CD4-positive, alpha-beta T cell treated with Interleukin-10 for 1 hour (primary cell): ENCODE data around the gene GPNMB.

Source experiments
- DNase-seq: peaks from one replicate; pipeline ENCODE4 v3.0.0-alpha.2; 2020

The GPNMB gene

GRCh38 chr7:23276376-23276775 is 29.8 kb downstream of the GPNMB start:
- DNase-seq: no peak

GRCh38 chr7:23276947-23277346 is 30.4 kb downstream of the GPNMB start:
- DNase-seq: no peak

- peak; percentile 71 for DNase-seq
These were observed 30.9 kb downstream of the GPNMB start for GRCh38 chr7:23277359-23277989.

GRCh38 chr7:23279819-23280525 is 33.4 kb downstream of the GPNMB start:
- DNase-seq: no peak

- DNase-seq: no peak
These were observed 36.5 kb downstream of the GPNMB start for GRCh38 chr7:23283086-23283485.

GRCh38 chr7:23284871-23285270 is 38.3 kb downstream of the GPNMB start:
- DNase-seq: no peak

GRCh38 chr7:23285657-23286646 is 39.4 kb downstream of the GPNMB start:
- DNase-seq: no peak

GRCh38 chr7:23287612-23288011 is 41.0 kb downstream of the GPNMB start:
- no peak for DNase-seq

GRCh38 chr7:23290993-23291392 is 44.4 kb downstream of the GPNMB start:
- DNase-seq: no peak

GRCh38 chr7:23291957-23292560 is 45.5 kb downstream of the GPNMB start:
- DNase-seq: no peak

GRCh38 chr7:23292623-23293022 is 46.0 kb downstream of the GPNMB start:
- no peak for DNase-seq

GRCh38 chr7:23293500-23294073 is 47.0 kb downstream of the GPNMB start:
- no peak for DNase-seq

- DNase-seq: no peak
These were observed 48.2 kb downstream of the GPNMB start for GRCh38 chr7:23294549-23295400.

- no peak for DNase-seq
These were observed 48.8 kb downstream of the GPNMB start for GRCh38 chr7:23295401-23295697.

- DNase-seq: no peak
These were observed 51.7 kb downstream of the GPNMB start for GRCh38 chr7:23298141-23298881.

- peak; percentile 97 for DNase-seq
These were observed 52.6 kb downstream of the GPNMB start, which contains the start of gene MALSU1 for GRCh38 chr7:23298885-23299769. Gene MALSU1 (plus strand): TSS chr7:23299339. CDS start chr7:23299353, 14 bp downstream.

GRCh38 chr7:23299770-23300300 is 53.3 kb downstream of the GPNMB start:
- no peak for DNase-seq

GRCh38 chr7:23306936-23307521 is 60.5 kb downstream of the GPNMB start:
- no peak for DNase-seq

GRCh38 chr7:23308754-23309153 is 62.2 kb downstream of the GPNMB start:
- no peak for DNase-seq
